ENCODE measurements around the gene MAML3.
"Not testable (repeated sequence)": the region's sequence is repeated elsewhere in the genome, so short reads cannot be mapped to it uniquely, and the experiment has no call there.

Gene MAML3

GRCh38 chr4:139961344-139961946 is 192.5 kb downstream of the MAML3 start:
- DNase-seq (ENCODE audit: low read depth), result no peak

DNA sequence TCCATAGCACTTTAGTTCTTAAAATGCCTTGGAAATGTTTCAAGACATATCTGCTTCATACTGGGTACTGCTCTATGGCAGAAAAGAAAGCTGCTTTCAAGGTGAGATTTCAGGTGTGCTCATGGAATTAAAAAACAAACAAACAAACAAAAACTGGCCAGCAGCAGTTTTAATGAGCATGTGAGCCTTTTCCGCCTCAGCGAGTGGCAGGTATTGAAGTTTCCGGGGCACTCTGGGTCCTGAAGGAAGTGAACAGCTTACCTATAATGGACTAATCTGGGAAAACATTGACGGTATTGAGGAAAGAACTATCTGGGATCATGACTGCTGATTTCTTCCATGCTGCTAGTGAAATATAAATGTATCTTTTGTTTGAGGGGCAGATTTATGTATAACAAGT is 194.6 kb downstream of the MAML3 start:
- no peak for DNase-seq (ENCODE audit: low read depth)

DNA sequence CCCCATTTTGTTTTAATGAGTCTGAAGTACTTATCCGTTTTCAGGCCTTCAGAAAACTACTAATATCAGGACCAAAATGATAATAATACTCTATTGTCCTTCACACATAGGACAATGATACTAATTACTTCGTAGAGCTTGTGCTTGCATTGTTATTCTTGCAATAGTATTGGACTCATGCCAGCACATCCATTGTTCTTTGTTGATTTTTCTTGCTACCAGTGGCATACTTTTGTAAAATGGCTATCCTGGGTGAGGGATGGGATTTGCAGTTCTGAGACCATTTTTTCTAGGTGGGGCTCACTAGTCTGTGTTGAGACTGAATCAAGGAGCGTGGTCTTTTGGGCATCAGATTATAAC is 195.3 kb downstream of the MAML3 start:
- DNase-seq (ENCODE audit: low read depth), result no peak

- no peak for DNase-seq (ENCODE audit: low read depth)
These were observed 195.8 kb downstream of the MAML3 start for GRCh38 chr4:139957986-139958738.

DNA sequence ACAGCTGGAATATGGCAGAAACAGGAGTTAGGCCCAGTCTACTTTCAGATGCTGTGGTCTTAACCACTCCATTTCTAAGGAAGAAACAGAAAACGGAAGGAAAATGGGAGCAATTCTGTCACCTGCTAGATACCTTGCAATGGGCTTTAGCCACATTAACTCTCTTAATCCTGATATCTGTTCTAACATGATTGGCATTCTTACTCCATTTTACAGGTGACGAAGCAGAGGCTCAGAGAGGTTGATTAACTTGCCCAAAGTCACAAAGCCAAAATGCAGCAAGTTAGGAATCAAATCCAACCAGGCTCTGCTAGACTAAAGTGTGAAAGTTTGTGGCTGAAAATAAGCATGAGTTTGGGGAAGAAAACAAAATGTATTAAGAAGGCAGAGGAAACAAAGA is 196.9 kb downstream of the MAML3 start:
- DNase-seq (ENCODE audit: low read depth), result no peak

DNA sequence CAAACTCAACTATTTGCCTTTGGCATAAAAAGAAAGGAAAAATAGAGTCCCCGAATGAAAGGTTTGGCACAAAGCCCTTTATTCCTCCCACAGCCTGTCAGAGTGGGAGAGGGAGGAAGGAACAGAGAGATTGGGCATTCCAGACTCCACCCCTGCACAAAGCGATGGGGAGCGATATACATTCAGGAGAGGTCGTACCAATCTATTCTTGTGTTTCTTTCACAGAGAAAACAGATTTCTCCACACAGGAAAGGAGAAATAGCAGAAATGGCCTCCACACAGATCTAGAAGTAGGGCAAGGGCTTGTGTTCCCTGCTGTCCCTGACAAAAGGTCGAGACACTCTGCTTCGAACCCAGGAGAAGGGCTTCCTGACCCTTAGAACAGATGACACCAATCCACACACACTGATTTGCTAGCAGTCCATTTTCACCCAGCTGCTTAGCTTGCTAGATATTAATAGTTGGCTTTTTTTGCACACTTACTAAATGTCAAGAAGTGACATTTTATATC is 197.4 kb downstream of the MAML3 start:
- DNase-seq (ENCODE audit: low read depth), result no peak

GRCh38 chr4:139955600-139955999 is 198.4 kb downstream of the MAML3 start:
- DNase-seq (ENCODE audit: low read depth), result no peak

GRCh38 chr4:139954512-139954911 is 199.5 kb downstream of the MAML3 start:
- DNase-seq (ENCODE audit: low read depth), result no peak

GRCh38 chr4:139951021-139951420 is 203.0 kb downstream of the MAML3 start:
- DNase-seq (ENCODE audit: low read depth), result peak; percentile 43

DNA sequence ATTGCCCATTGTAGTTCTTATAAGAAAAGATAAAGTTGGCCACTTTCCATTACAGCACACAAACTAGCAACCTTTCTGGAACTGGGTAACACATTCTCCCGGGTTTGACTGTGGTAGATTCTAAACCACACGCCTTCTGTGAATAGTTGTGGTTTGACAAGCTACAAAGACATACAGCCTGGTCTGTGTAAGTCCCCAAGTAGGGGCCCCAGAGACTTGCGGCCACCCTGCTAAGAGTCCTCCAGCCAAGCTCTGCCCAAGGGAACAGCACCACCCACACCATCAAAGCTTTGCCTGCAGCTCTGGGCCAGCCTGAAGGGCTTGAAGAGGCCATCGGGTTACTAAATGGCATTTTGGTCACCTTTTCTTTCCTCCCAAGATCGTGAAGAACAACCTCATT is 203.4 kb downstream of the MAML3 start:
- peak; percentile 75 for DNase-seq (ENCODE audit: low read depth)

DNA sequence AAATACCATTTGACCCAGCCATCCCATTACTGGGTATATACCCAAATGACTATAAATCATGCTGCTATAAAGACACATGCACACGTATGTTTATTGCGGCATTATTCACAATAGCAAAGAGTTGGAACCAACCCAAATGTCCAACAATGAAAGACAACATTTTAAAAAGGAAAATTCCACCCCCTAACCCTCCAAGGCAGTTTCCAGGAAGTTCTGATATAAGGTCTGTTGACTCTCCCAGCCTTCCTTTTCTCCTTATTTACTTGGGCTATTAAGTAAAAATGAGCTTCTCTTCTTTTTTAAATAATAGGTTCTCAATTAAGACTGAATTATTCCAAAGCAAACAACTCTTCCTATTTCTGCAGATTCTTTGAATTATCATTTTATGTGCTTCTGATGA is 209.1 kb downstream of the MAML3 start:
- DNase-seq (ENCODE audit: low read depth), result not testable (repeated sequence)

DNA sequence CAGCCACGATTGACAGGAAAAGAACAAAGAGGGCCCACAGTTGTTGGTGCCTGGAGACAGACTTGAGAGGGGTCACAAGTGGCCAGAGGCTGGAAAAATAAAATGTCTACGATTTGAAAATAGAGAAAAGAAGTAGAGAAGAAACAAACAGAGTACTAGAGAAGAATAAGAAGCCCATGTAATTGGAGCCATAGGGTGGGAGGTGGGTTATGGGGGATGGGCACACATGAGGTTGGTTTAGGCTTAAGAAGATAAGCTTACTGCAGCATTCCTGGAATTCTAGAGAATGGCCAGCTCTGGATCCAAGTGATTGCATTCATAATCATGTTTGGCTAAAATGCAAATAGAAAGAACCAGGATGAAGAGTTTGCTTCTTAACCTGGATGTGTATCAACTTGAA is 210.7 kb downstream of the MAML3 start:
- peak; percentile 12 for DNase-seq (ENCODE audit: low read depth)

GRCh38 chr4:139942241-139942640 is 211.7 kb downstream of the MAML3 start:
- DNase-seq (ENCODE audit: low read depth), result no peak

- peak; percentile 15 for DNase-seq (ENCODE audit: low read depth)
These were observed 213.4 kb downstream of the MAML3 start for GRCh38 chr4:139940600-139940999.

GRCh38 chr4:139938414-139938813 is 215.6 kb downstream of the MAML3 start:
- DNase-seq (ENCODE audit: low read depth), result no peak

- DNase-seq (ENCODE audit: low read depth), result no peak
These were observed 218.1 kb downstream of the MAML3 start for GRCh38 chr4:139935911-139936310.

DNA sequence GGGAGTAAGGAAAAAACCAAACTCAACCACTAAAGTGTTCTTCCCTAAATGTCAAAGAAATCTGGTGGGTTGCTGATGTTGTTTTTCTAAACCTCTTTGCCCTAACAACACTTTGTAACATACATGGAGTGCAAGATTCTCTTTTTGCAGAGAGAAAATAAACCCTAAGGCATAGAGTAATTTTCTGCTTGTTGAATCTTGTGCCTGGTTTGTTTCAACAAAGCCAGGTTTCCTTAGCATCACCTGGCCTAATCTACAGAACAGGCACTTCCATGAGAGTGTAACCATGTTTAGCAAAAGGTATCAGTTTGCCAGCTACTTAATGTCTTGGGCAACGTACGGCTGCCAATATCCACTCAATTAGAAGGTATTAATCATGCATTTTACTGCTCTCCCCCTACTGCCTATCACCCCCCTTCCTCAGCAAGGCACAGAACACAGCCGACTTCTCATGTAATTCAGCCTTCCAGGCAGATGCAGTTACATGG is 219.2 kb downstream of the MAML3 start:
- DNase-seq (ENCODE audit: low read depth), result no peak

DNA sequence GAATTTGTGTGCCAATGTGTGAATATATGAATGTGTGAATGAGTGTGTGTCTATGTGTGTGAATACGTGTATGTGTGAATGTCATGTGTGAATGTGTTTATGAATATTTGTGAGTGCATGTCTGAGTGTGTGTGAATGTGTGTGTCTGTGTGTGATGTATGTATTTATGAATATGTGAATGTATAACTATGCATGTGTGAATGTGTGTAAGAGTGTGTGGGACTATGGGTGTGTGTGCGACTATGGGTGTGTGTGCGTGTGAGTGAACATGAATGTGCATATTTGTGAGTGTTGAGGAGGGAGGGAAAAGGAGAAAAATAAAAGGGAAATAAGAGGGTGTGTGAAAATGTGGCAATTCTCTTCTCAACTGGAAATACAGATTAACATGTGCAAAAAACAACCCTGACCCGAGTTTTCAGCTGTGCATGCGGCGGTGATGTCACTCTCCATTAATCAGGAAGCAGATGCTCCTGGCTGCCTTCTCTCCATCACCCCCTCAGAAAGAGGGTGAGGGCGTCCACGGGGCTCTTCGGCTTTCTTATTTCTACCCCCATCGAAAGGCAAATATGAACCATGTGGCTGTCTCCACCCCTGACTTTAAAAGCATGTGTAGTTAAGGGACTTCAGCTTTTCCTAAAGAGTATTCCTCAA is 219.8 kb downstream of the MAML3 start:
- peak; percentile 60 for DNase-seq (ENCODE audit: low read depth)

DNA sequence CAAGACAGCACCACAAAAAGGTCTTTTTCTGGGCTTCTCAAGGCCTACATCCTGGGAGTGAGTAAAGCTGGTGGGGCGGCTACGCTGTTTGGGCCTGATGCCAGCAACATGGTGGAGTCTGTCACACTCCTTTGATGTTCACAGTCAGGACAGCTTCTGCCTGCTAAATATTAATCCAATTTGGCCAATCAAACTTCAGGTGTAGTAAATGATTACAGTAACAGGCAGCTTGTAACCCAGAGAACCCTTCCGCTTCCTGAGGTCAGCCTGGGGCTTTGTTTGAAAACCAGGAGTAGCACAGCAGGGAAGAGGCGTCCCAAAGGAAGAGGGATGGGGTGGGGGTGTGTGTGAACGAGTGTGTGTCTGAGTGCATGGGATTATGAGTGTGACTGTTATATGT is 220.4 kb downstream of the MAML3 start:
- no peak for DNase-seq (ENCODE audit: low read depth)

DNA sequence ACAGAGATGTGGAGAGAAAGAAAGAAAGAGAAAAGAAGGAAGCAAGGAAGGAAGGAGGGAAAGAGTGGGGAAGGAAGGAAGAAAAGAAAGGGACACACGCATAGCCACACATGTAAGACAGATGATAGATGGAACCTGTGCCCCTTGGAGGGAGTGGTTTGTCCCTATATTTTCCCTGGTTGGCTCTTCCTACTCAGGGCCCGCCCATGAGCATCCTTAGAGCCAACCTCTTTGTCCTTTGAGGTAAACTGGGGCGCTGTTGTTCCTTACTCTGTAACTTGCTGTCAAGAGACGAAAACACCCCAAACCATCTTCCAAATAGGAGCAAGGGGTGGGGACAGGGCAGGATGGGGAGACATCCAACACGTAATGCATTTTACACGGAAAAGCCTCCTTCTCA is 220.9 kb downstream of the MAML3 start:
- no peak for DNase-seq (ENCODE audit: low read depth)

- no peak for DNase-seq (ENCODE audit: low read depth)
These were observed 229.2 kb downstream of the MAML3 start for GRCh38 chr4:139924782-139925181.

GRCh38 chr4:139922406-139923024 is 231.5 kb downstream of the MAML3 start:
- peak; percentile 16 for DNase-seq (ENCODE audit: low read depth)
